Upper lobe of left lung (tissue), 6 donors: ENCODE measurements around the gene PHACTR1. TPM values are rescaled to one million over a fixed set of nuclear protein-coding genes. Genes with fewer than 3 reads are reported as not detected.

Experiments used
- ATAC-seq, 2 donors: fragments of 200-7000 bp; cut with Tn5 transposase; one replicate each; pipeline ENCODE4 v1.9.1; 2022; ENCODE audit warnings: mild to moderate bottlenecking in 2 of 2, moderate library complexity in 2 of 2; ENCODE audit not compliant: low FRiP score in 2 of 2
- DNase-seq, 2 donors: peaks; one replicate each; pipeline ENCODE4 v3.0.0-alpha.2; 2019 to 2020
- H3K27ac ChIP-seq, 4 donors: fragments of 200-600 bp; sonication (generic); one replicate each; pipeline ENCODE4 v1.5.1; 2016 to 2019
- H3K27me3 ChIP-seq, 4 donors: fragments of 200-600 bp; sonication (generic); one replicate each; pipeline ENCODE4 v1.5.1; 2017 to 2019
- H3K36me3 ChIP-seq, 4 donors: fragments of 200-600 bp; sonication (generic); one replicate each; pipeline ENCODE4 v1.5.1; 2016 to 2019
- H3K4me1 ChIP-seq, 4 donors: fragments of 200-600 bp; sonication (generic); one replicate each; pipeline ENCODE4 v1.5.1; 2018 to 2019
- H3K4me3 ChIP-seq, 4 donors: fragments of 200-600 bp; sonication (generic); one replicate each; pipeline ENCODE4 v1.5.1; 2017 to 2019; ENCODE audit warnings: mild to moderate bottlenecking in 2 of 4, moderate library complexity in 1 of 4
- H3K9me3 ChIP-seq, 4 donors: fragments of 200-600 bp; sonication (generic); one replicate each; pipeline ENCODE4 v1.5.1; 2018 to 2019
- EP300 ChIP-seq, 4 donors: sonication (generic); formaldehyde crosslinking; IDR thresholded peaks; one replicate each; pipeline ENCODE4 v1.5.1; 2017; ENCODE audit warnings: antibody characterized with exemption in 4 of 4, control low read depth in 2 of 4
- POLR2A ChIP-seq, 4 donors: fragments of 450-650 bp; IDR thresholded peaks; one replicate each; pipeline ENCODE4 v1.5.1; 2016 to 2017; ENCODE audit warnings: antibody characterized with exemption in 4 of 4, mild to moderate bottlenecking in 2 of 4
- POLR2AphosphoS5 ChIP-seq, 2 donors: sonication (generic); formaldehyde crosslinking; IDR thresholded peaks; one replicate each; pipeline ENCODE4 v1.5.1; 2017; ENCODE audit warnings: antibody characterized with exemption in 2 of 2
- WGBS, 2 donors: methylation state at CpG; one replicate each; pipeline ENCODE4 v1.1.5; 2017 to 2018; 5-methylcytosine and 5-hydroxymethylcytosine counted together
- total RNA-seq, 6 donors: library from RNA; depleted of rRNA in 4 of 6; stranded (reverse); fragments of >200 nt in 4 of 6; gene quantifications; one replicate each; pipeline versions ENCODE4 v1.1.0 to v1.2.1, GENCODE V29; 2016 to 2021
- TF ChIP-seq, protein P1 (sequence below), 6 experiments: fragments of 450-650 bp in 4 of 6; fragments of 200-600 bp in 2 of 6; sonication (generic) in 2 of 6; IDR thresholded peaks; one replicate each; pipeline ENCODE4 v1.5.1; 2016 to 2019; ENCODE audit warnings: antibody characterized with exemption in 6 of 6
- donor health status: DM: no; HTN: no; CAD: no; lungs with moderate emphysema.
- donor health status: DM: no; HTN: yes; CAD: no; lungs with severe emphysema.

PHACTR1 gene
- total RNA-seq, 6 donors from 2014 or later: 63.2 to 121 (median 90.9) TPM

DNA sequence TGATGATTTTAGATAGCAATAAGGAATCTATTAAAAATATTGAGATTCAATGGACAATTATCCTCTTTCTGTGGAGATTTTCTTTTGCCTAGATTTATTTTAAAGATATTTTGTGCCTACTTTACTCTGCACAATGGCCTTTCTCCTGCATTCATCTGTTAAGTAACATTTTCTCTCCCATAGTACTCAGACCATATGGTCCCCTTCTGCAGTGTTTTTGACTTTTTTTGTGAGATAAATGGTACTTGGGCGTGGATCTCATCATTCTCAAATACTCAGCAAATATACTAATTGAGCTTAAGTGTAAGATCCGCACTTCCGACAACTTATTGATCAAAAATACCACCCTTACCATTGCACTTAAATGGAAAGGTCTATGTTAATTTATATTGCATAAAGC, 55.8 kb downstream of the PHACTR1 start:
- Histone ChIP-seq H3K4me3 (no peak overlapping the region), H3K9me3 (no peaks in the 10 kb centered on the region), H3K27ac (no peak overlapping the region), H3K36me3 (no peaks in the 10 kb centered on the region), H3K4me1 (no peaks in the 10 kb centered on the region), H3K27me3 (no peaks in the 10 kb centered on the region)
- WGBS, 2 donors: 80 to 84% methylated on average over 3 of the region's 3 CpGs
- TF ChIP-seq POLR2A (IDR thresholded peaks at IDR 0.05) (no peak), EP300 (IDR thresholded peaks at IDR 0.05) (no peak), POLR2AphosphoS5 (IDR thresholded peaks at IDR 0.05) (no peak)
- TF ChIP-seq, protein P1, sequence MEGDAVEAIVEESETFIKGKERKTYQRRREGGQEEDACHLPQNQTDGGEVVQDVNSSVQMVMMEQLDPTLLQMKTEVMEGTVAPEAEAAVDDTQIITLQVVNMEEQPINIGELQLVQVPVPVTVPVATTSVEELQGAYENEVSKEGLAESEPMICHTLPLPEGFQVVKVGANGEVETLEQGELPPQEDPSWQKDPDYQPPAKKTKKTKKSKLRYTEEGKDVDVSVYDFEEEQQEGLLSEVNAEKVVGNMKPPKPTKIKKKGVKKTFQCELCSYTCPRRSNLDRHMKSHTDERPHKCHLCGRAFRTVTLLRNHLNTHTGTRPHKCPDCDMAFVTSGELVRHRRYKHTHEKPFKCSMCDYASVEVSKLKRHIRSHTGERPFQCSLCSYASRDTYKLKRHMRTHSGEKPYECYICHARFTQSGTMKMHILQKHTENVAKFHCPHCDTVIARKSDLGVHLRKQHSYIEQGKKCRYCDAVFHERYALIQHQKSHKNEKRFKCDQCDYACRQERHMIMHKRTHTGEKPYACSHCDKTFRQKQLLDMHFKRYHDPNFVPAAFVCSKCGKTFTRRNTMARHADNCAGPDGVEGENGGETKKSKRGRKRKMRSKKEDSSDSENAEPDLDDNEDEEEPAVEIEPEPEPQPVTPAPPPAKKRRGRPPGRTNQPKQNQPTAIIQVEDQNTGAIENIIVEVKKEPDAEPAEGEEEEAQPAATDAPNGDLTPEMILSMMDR (IDR thresholded peaks at IDR 0.05): no peak
- DNase-seq: no peak
- ATAC-seq: no peak

DNA sequence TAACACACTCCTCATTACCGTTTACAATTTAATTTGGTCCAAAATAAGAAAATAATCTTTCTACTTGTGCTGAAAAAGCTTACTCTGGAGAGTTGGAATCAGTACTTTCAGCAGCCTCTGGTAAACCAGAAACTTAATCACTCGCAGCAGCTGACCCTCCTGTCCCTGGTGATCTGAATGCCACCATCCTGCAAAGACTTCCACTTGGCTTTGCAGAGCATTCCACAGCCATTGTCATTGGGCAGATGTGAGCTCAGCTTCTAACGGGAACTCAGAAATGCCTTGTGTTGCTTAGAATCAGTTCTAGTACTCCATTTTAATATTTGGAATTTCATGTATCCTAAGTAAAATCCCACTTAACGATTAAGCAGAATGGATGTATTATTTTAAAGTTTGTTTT, 59.7 kb downstream of the PHACTR1 start:
- TF ChIP-seq POLR2A (IDR thresholded peaks at IDR 0.05): no peak
- TF ChIP-seq, protein P1 (IDR thresholded peaks at IDR 0.05): no peak
- no peak for TF ChIP-seq EP300 (IDR thresholded peaks at IDR 0.05)
- TF ChIP-seq POLR2AphosphoS5 (IDR thresholded peaks at IDR 0.05): no peak

DNA sequence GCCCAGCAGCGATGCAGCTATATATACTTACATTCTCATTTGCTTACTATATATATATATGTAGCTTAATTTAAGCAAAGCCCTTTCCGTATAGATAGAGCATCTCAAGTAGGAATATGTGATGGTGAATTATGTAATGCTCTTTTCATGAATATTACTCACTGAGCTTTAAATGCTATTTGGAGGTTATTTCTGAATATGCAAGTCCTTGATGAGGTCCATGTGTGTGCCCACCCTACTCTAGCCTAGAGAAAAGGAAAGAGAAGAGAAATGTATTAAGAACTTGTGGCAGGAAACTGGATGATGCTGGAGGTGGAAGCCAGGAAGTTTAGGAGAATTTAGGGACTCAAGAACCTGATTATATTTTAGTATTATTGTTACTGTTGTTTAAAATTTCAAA, 63.2 kb downstream of the PHACTR1 start:
- Histone ChIP-seq H3K4me3 (no peak overlapping the region), H3K4me1 (no peaks in the 10 kb centered on the region), H3K9me3 (no peaks in the 10 kb centered on the region), H3K36me3 (no peaks in the 10 kb centered on the region), H3K27me3 (no peaks in the 10 kb centered on the region), H3K27ac (no peak overlapping the region)
- no peak for DNase-seq
- 86 to 89% methylated on average over 2 of the region's 2 CpGs for WGBS, 2 donors
- TF ChIP-seq POLR2A (IDR thresholded peaks at IDR 0.05) (no peak), POLR2AphosphoS5 (IDR thresholded peaks at IDR 0.05) (no peak), EP300 (IDR thresholded peaks at IDR 0.05) (no peak)
- TF ChIP-seq, protein P1 (IDR thresholded peaks at IDR 0.05): no peak
- ATAC-seq: no peak

More for the DNA sequence above, 59.7 kb downstream of the PHACTR1 start:
- Histone ChIP-seq H3K36me3 (no peaks in the 10 kb centered on the region), H3K9me3 (no peaks in the 10 kb centered on the region), H3K27ac (no peak overlapping the region), H3K4me1 (no peaks in the 10 kb centered on the region), H3K4me3 (no peak overlapping the region), H3K27me3 (no peaks in the 10 kb centered on the region)
- 72 to 76% methylated on average over 4 of the region's 4 CpGs for WGBS, 2 donors
- DNase-seq: no peak
- no peak for ATAC-seq

DNA sequence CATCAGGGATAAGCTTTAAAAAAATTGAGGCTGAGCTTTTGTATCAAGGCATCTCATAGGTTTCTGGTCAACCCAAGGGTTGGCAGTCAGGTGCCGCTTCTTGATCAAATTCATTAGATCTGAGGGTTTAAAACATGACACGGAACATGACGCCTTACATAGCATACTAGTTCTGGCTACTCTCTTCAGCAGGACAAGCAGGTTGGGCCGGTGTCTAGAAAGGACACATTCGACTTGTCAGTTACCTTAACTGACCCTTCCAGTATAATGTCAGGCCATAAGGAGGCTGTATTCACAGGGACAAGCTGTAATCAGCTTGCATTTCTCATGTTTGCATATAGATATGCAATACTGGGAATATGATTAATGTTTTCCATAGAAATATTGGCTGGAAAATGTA, 65.6 kb downstream of the PHACTR1 start:
- H3K4me3 ChIP-seq: no peak overlapping the region
- ATAC-seq (no peak), DNase-seq (no peak)
- no peaks in the 10 kb centered on the region for H3K9me3 ChIP-seq
- H3K27me3 ChIP-seq: no peaks in the 10 kb centered on the region
- H3K4me1 ChIP-seq: no peaks in the 10 kb centered on the region
- WGBS, 2 donors: 97% methylated on average over 5 of the region's 5 CpGs
- TF ChIP-seq, protein P1 (IDR thresholded peaks at IDR 0.05): no peak
- TF ChIP-seq POLR2AphosphoS5 (IDR thresholded peaks at IDR 0.05) (no peak), POLR2A (IDR thresholded peaks at IDR 0.05) (no peak), EP300 (IDR thresholded peaks at IDR 0.05) (no peak)
- H3K27ac ChIP-seq: no peak overlapping the region
- no peaks in the 10 kb centered on the region for H3K36me3 ChIP-seq

DNA sequence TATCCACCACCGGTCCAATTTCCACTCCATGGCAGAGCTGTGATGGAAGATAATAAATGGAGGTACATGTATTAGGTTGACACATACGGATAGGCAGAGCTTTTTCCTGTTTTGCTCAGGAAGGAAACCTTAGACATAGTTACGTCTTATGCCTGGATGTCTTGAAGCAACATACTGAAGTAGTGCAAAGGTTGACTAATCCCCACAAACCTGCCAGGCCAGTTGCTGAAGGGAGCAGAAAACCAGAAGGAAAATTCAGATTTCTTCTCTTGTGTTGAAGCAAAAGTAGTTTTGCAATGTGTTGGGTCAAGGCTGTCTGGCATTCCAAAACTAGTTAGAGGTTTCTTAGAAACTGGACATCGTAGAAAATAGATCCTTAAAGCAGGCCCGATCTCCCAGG, 68.7 kb downstream of the PHACTR1 start:
- ATAC-seq (no peak), DNase-seq (no peak)
- Histone ChIP-seq H3K4me3 (no peak overlapping the region), H3K36me3 (no peaks in the 10 kb centered on the region), H3K27me3 (no peaks in the 10 kb centered on the region), H3K9me3 (no peaks in the 10 kb centered on the region), H3K27ac (no peak overlapping the region), H3K4me1 (no peaks in the 10 kb centered on the region)
- 64 to 66% methylated on average over 5 of the region's 5 CpGs for WGBS, 2 donors
- TF ChIP-seq POLR2A (IDR thresholded peaks at IDR 0.05): no peak
- TF ChIP-seq POLR2AphosphoS5 (IDR thresholded peaks at IDR 0.05): no peak
- TF ChIP-seq, protein P1 (IDR thresholded peaks at IDR 0.05): no peak
- no peak for TF ChIP-seq EP300 (IDR thresholded peaks at IDR 0.05)
